Adrenal gland (tissue), 5 donors: Measurements from ENCODE around the gene IMPACT.

Source experiments
- CTCF ChIP-seq, 6 experiments: fragments of 450-650 bp in 4 of 6; fragments of 200-600 bp in 2 of 6; sonication (generic) in 1 of 6; IDR thresholded peaks; 1 replicate in 5 of 6; 2 replicates in 1 of 6; pipeline versions ENCODE4 v1.5.1 to v1.8.0; 2016 to 2021; ENCODE audit warnings: antibody characterized with exemption in 6 of 6, mild to moderate bottlenecking in 2 of 6, moderate library complexity in 1 of 6
- POLR2A ChIP-seq, 2 donors: fragments of 450-650 bp; IDR thresholded peaks; one replicate each; pipeline ENCODE4 v1.6.1; 2017; ENCODE audit warnings: antibody characterized with exemption in 2 of 2, mild to moderate bottlenecking in 2 of 2, moderate library complexity in 1 of 2
- donor health status: DM: no; HTN: no; CAD: no.

- TF ChIP-seq POLR2A (IDR thresholded peaks at IDR 0.05) (no peak), CTCF (IDR thresholded peaks at IDR 0.05) (no peak)
Measured at GRCh38 chr18:24421831-24422230, 4.6 kb upstream of the IMPACT start.
